Right lobe of liver (tissue), 6 donors: Measurements from ENCODE around the gene NCEH1. TPM values are rescaled to one million over a fixed set of nuclear protein-coding genes. Genes with fewer than 3 reads are reported as not detected.

ENCODE experiments used
- ATAC-seq, 4 donors: fragments of 200-7000 bp; cut with Tn5 transposase; one replicate each; pipeline ENCODE4 v1.9.1; 2020; ENCODE audit warnings: mild to moderate bottlenecking in 4 of 4, moderate library complexity in 4 of 4
- DNase-seq, 3 donors: peaks; one replicate each; pipeline ENCODE4 v3.0.0-alpha.2; 2020
- H3K27ac ChIP-seq, 3 donors: fragments of 200-600 bp; one replicate each; pipeline ENCODE4 v1.8.0; 2022
- H3K27me3 ChIP-seq, 2 donors: fragments of 200-600 bp; one replicate each; pipeline ENCODE4 v1.8.0; 2022
- H3K36me3 ChIP-seq, 4 donors: fragments of 200-600 bp; sonication (generic) in 1 of 4; one replicate each; pipeline versions ENCODE4 v1.5.1 to v1.8.0; 2017 to 2022; ENCODE audit warnings: control low read depth in 1 of 4
- H3K4me1 ChIP-seq, 4 donors: fragments of 200-600 bp; sonication (generic) in 1 of 4; one replicate each; pipeline versions ENCODE4 v1.5.1 to v1.8.0; 2017 to 2022; ENCODE audit warnings: control low read depth in 1 of 4
- H3K4me3 ChIP-seq, 3 donors: fragments of 200-600 bp; one replicate each; pipeline ENCODE4 v1.8.0; 2022
- H3K9me3 ChIP-seq, 4 donors: fragments of 200-600 bp; sonication (generic) in 1 of 4; one replicate each; pipeline versions ENCODE4 v1.5.1 to v1.8.0; 2017 to 2022; ENCODE audit warnings: control low read depth in 1 of 4
- POLR2A ChIP-seq: fragments of 450-650 bp; IDR thresholded peaks from one replicate; pipeline ENCODE4 v1.6.1; 2017; ENCODE audit warnings: antibody characterized with exemption, mild to moderate bottlenecking
- WGBS: methylation state at CpG from one replicate; pipeline ENCODE4 v1.1.6; 2018; ENCODE audit warnings: low coverage, low lambda C conversion rate; ENCODE audit not compliant: insufficient coverage; ENCODE audit errors: missing lambda C conversion rate; 5-methylcytosine and 5-hydroxymethylcytosine counted together
- intact Hi-C, 2 donors: fragments of 100-400 bp; cut with DNase I; formaldehyde crosslinking; loops; one replicate each; pipeline versions ENCODE4 v1.11.2 to v1.14.1; 2022
- total RNA-seq, 6 experiments: library from RNA; depleted of rRNA in 2 of 6; stranded (reverse); fragments of >200 nt in 2 of 6; fragmentation: NEBNext Ultra II Directional in 3 of 6; extraction: Animal tissue kit (Norgen Biotek cat#: 25700) in 3 of 6; gene quantifications; one replicate each; pipeline versions ENCODE4 v1.1.0 to v1.2.4, GENCODE V29; 2016 to 2023
- TF ChIP-seq, protein P1 (sequence below), 4 donors: fragments of 200-600 bp in 3 of 4; fragments of 450-650 bp in 1 of 4; IDR thresholded peaks; one replicate each; pipeline versions ENCODE4 v1.5.1 to v1.8.0; 2016 to 2022; ENCODE audit warnings: antibody characterized with exemption in 4 of 4, mild to moderate bottlenecking in 2 of 4
- donor health status: DM: no; HTN: yes; CAD: no.
- donor health status: DM: no; HTN: no; CAD: no.
- donor health status: DM: no; HTN: no; CAD: no.
- donor health status: DM: no; HTN: yes; CAD: no.
- donor health status: DM: no; HTN: yes; CAD: no.

Gene NCEH1
- total RNA-seq, 6 experiments from 2014 or later: 1.5 to 13.0 (median 4.3) TPM

GRCh38 chr3:172622916-172623700 lies 87.8 kb downstream of the NCEH1 start:
- Histone ChIP-seq H3K4me3 (no peak overlapping the region), H3K9me3 (no peaks in the 10 kb centered on the region), H3K4me1 (peaks cover 0 to 27% (median 3%) of the 10 kb centered on the region in 4 donors), H3K27me3 (no peaks in the 10 kb centered on the region), H3K36me3 (no peaks in the 10 kb centered on the region), H3K27ac (no peak overlapping the region)
- intact Hi-C loops: no loop called here
- no peak for TF ChIP-seq POLR2A
- TF ChIP-seq, protein P1, sequence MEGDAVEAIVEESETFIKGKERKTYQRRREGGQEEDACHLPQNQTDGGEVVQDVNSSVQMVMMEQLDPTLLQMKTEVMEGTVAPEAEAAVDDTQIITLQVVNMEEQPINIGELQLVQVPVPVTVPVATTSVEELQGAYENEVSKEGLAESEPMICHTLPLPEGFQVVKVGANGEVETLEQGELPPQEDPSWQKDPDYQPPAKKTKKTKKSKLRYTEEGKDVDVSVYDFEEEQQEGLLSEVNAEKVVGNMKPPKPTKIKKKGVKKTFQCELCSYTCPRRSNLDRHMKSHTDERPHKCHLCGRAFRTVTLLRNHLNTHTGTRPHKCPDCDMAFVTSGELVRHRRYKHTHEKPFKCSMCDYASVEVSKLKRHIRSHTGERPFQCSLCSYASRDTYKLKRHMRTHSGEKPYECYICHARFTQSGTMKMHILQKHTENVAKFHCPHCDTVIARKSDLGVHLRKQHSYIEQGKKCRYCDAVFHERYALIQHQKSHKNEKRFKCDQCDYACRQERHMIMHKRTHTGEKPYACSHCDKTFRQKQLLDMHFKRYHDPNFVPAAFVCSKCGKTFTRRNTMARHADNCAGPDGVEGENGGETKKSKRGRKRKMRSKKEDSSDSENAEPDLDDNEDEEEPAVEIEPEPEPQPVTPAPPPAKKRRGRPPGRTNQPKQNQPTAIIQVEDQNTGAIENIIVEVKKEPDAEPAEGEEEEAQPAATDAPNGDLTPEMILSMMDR (IDR thresholded peaks at IDR 0.05): peak; percentile 43 to 75 (median 70)
- peak; percentile 61 to 76 (median 66) for ATAC-seq
- no peak for DNase-seq
- 21% methylated on average over 10 of the region's 10 CpGs for WGBS

DNA sequence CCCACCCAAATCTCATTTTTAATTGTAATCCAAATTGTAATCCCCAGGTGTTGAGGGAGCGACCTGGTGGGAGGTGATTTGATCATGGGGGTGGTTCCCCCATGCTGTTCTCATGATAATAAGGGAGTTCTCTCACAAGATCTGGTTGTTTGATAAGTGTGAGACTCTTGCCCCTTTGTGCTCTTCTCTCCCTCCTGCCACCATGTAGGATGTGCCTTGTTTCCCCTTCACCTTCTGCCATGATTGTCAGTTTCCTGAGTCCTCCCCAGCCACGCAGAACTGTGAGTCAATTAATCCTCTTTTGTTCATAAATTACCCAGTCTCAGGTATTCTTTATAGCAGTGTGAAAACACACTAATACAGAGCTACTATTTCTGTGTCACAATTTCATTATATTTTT lies 88.7 kb downstream of the NCEH1 start:
- no peaks in the 10 kb centered on the region for H3K36me3 ChIP-seq
- TF ChIP-seq, protein P1 (IDR thresholded peaks at IDR 0.05): no peak
- no peak for TF ChIP-seq POLR2A
- peaks cover 0 to 20% (median 2%) of the 10 kb centered on the region in 4 donors for H3K4me1 ChIP-seq
- H3K27me3 ChIP-seq: no peaks in the 10 kb centered on the region
- H3K9me3 ChIP-seq: no peaks in the 10 kb centered on the region
- intact Hi-C loops: no loop called here
- ATAC-seq (no peak), DNase-seq (no peak)
- 71% methylated on average over 2 of the region's 2 CpGs for WGBS
- no peak overlapping the region for H3K27ac ChIP-seq
- no peak overlapping the region for H3K4me3 ChIP-seq

- no peak for TF ChIP-seq POLR2A
- TF ChIP-seq, protein P1 (IDR thresholded peaks at IDR 0.05): no peak
Observed at GRCh38 chr3:172617976-172618375, 92.9 kb downstream of the NCEH1 start.

DNA sequence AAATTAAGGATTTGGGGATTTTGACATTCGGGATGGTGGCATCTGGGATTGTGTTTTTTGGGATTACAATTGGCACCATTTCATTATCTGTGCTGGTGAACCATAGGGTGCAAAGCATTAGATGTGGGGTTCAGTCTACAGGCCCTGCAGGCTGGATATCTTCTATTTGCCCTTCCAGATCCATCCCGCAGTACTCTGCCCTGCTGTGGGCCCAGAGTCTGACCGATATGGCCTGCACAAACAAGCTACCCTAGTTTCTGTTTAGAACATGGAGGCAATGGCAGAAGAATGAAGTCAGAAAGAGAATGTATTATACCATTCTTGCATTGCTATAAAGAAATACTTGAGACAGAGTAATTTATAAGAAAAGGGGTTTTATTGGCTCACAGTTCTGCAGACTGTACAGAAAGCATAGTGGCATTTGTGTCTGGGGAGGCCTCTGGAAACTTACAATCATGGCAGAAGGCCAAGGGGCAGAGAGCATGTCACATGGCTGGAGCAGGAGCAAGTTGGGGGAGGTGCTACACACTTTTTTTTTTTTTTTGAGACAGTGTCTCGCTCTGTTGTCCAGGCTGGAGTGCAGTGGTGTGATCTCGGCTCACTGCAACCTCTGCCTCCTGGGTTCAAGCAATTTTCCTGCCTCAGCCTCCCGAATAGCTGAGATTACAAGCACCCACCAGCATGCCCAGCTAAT lies 93.7 kb downstream of the NCEH1 start:
- Histone ChIP-seq H3K9me3 (no peaks in the 10 kb centered on the region), H3K27ac (no peak overlapping the region), H3K27me3 (no peaks in the 10 kb centered on the region), H3K4me1 (peaks cover 0 to 12% (median 4%) of the 10 kb centered on the region in 4 donors), H3K36me3 (no peaks in the 10 kb centered on the region), H3K4me3 (no peak overlapping the region)
- intact Hi-C loops: no loop called here
- ATAC-seq: peak; percentile 53 to 87 (median 68)
- TF ChIP-seq, protein P1 (IDR thresholded peaks at IDR 0.05): no peak
- TF ChIP-seq POLR2A: no peak
- DNase-seq: peak in 1 of 3 donors; percentile 56
- 52% methylated on average over 3 of the region's 6 CpGs for WGBS

More at GRCh38 chr3:172617976-172618375, 92.9 kb downstream of the NCEH1 start:
- Histone ChIP-seq H3K9me3 (no peaks in the 10 kb centered on the region), H3K4me1 (peaks cover 0 to 12% (median 4%) of the 10 kb centered on the region in 4 donors), H3K36me3 (no peaks in the 10 kb centered on the region), H3K27me3 (no peaks in the 10 kb centered on the region), H3K4me3 (no peak overlapping the region), H3K27ac (no peak overlapping the region)
- no peak for ATAC-seq
- DNase-seq: no peak
- 89% methylated on average over 3 of the region's 3 CpGs for WGBS
- intact Hi-C loops: no loop called here
